Lower leg skin (tissue), 4 donors: Measurements from ENCODE around the gene WNT6. TPM values are rescaled to one million over a fixed set of nuclear protein-coding genes. Genes with fewer than 3 reads are reported as not detected.

Source experiments
- DNase-seq, 2 donors: peaks; one replicate each; pipeline ENCODE4 v3.0.0-alpha.2; 2019; ENCODE audit warnings: low spot score in 2 of 2
- H3K4me3 ChIP-seq: fragments of 200-600 bp; sonication (generic); 2 replicates; pipeline ENCODE4 v1.5.1; 2017; ENCODE audit warnings: mild to moderate bottlenecking, low read depth; ENCODE audit not compliant: poor library complexity, severe bottlenecking
- CTCF ChIP-seq, 3 donors: fragments of 450-650 bp; IDR thresholded peaks; one replicate each; pipeline ENCODE4 v1.5.1; 2016; ENCODE audit warnings: antibody characterized with exemption in 3 of 3, mild to moderate bottlenecking in 3 of 3, moderate library complexity in 2 of 3
- POLR2A ChIP-seq, 2 donors: fragments of 450-650 bp; IDR thresholded peaks; one replicate each; pipeline ENCODE4 v1.6.1; 2016 to 2017; ENCODE audit warnings: antibody characterized with exemption in 2 of 2, mild to moderate bottlenecking in 1 of 2, moderate library complexity in 1 of 2
- WGBS, 2 donors: methylation state at CpG; one replicate each; pipeline ENCODE4 v1.1.5; 2018; 5-methylcytosine and 5-hydroxymethylcytosine counted together
- intact Hi-C: fragments of 100-400 bp; cut with DNase I; formaldehyde crosslinking; loops from one replicate; pipeline ENCODE4 v1.15.0; 2023; ENCODE audit warnings: low total_unique reads
- total RNA-seq, 4 donors: library from RNA; depleted of rRNA; stranded (reverse); fragments of >200 nt; gene quantifications; one replicate each; pipeline ENCODE4 v1.1.0, GENCODE V29; 2016

Gene WNT6
- total RNA-seq, 4 donors from 2014 or later: 1.3 to 5.5 (median 3.7) TPM

GRCh38 chr2:218877331-218877730, 17.7 kb downstream of the WNT6 start:
- H3K4me3 ChIP-seq: no peak overlapping the region
- intact Hi-C loops: no loop called here
- DNase-seq: no peak
- TF ChIP-seq POLR2A (IDR thresholded peaks at IDR 0.05) (no peak), CTCF (IDR thresholded peaks at IDR 0.05) (no peak)
- WGBS, 2 donors: 67 to 87% methylated on average over 6 of the region's 6 CpGs

- TF ChIP-seq CTCF (IDR thresholded peaks at IDR 0.05): no peak
- TF ChIP-seq POLR2A (IDR thresholded peaks at IDR 0.05): no peak
- intact Hi-C loops: no loop called here
- 67 to 81% methylated on average over 5 of the region's 5 CpGs for WGBS, 2 donors
- H3K4me3 ChIP-seq: no peak overlapping the region
- DNase-seq: no peak
These were observed 18.3 kb downstream of the WNT6 start for GRCh38 chr2:218877891-218878290.

GRCh38 chr2:218878486-218878885, 18.9 kb downstream of the WNT6 start:
- intact Hi-C loops: no loop called here
- no peak for TF ChIP-seq CTCF (IDR thresholded peaks at IDR 0.05)
- no peak for TF ChIP-seq POLR2A (IDR thresholded peaks at IDR 0.05)
- no peak for DNase-seq
- H3K4me3 ChIP-seq: no peak overlapping the region
- WGBS, 2 donors: 74 to 85% methylated on average over 6 of the region's 6 CpGs

- TF ChIP-seq CTCF (IDR thresholded peaks at IDR 0.05) (no peak), POLR2A (IDR thresholded peaks at IDR 0.05) (no peak)
- 53 to 54% methylated on average over 13 to 14 of the region's 16 CpGs for WGBS, 2 donors
- intact Hi-C loops: no loop called here
- no peak overlapping the region for H3K4me3 ChIP-seq
- no peak for DNase-seq
These were observed 19.5 kb downstream of the WNT6 start for GRCh38 chr2:218878926-218879761.

GRCh38 chr2:218879776-218880101, 20.1 kb downstream of the WNT6 start:
- TF ChIP-seq CTCF (IDR thresholded peaks at IDR 0.05): no peak
- no peak for TF ChIP-seq POLR2A (IDR thresholded peaks at IDR 0.05)
- intact Hi-C loops: no loop called here
- no peak for DNase-seq
- WGBS, 2 donors: 14 to 21% methylated on average over 11 of the region's 11 CpGs
- H3K4me3 ChIP-seq: no peak overlapping the region
